Muscle layer of colon (tissue), 2 donors: ENCODE data around the gene NMBR.
"Not testable (repeated sequence)": the region's sequence is repeated elsewhere in the genome, so short reads cannot be mapped to it uniquely, and the experiment has no call there.

Experiments used
- H3K27ac ChIP-seq: one replicate; pipeline ENCODE4 v1.7.0; 2013; ENCODE audit warnings: low read depth, mild to moderate bottlenecking, low read length, moderate library complexity
- H3K27me3 ChIP-seq, 2 donors: one replicate each; pipeline ENCODE4 v1.7.0; 2013; ENCODE audit warnings: low read length in 2 of 2, mild to moderate bottlenecking in 2 of 2; ENCODE audit not compliant: insufficient read depth in 2 of 2, control insufficient read depth in 1 of 2
- H3K36me3 ChIP-seq: one replicate; pipeline ENCODE4 v1.7.0; 2013; ENCODE audit warnings: mild to moderate bottlenecking, low read length; ENCODE audit not compliant: insufficient read depth
- H3K4me1 ChIP-seq: one replicate; pipeline ENCODE4 v1.7.0; 2013; ENCODE audit warnings: mild to moderate bottlenecking, low read length; ENCODE audit not compliant: insufficient read depth
- H3K4me3 ChIP-seq, 2 donors: one replicate each; pipeline ENCODE4 v1.7.0; 2013; ENCODE audit warnings: low read length in 2 of 2, low read depth in 1 of 2, mild to moderate bottlenecking in 1 of 2, moderate library complexity in 1 of 2
- H3K9ac ChIP-seq: one replicate; pipeline ENCODE4 v1.7.0; 2013; ENCODE audit warnings: low read length
- H3K9me3 ChIP-seq: one replicate; pipeline ENCODE4 v1.7.0; 2013; ENCODE audit warnings: mild to moderate bottlenecking, low read length
- donor health status: abdominal sarcoma.
- donor health status: Adenocarcinoma of cecum.

Gene NMBR

GRCh38 chr6:142178129-142178528 lies 31.2 kb upstream of the NMBR start:
- Histone ChIP-seq H3K9ac (no peak overlapping the region), H3K9me3 (peaks cover 5% of the 10 kb centered on the region), H3K27ac (no peak overlapping the region), H3K4me3 (no peak overlapping the region), H3K36me3 (peaks cover 19% of the 10 kb centered on the region), H3K4me1 (no peaks in the 10 kb centered on the region), H3K27me3 (no peaks in the 10 kb centered on the region)

- no peaks in the 10 kb centered on the region for H3K27me3 ChIP-seq
- no peaks in the 10 kb centered on the region for H3K4me1 ChIP-seq
- H3K9me3 ChIP-seq = peaks cover 5% of the 10 kb centered on the region
- H3K4me3 ChIP-seq = no peak overlapping the region
- peaks cover 31% of the 10 kb centered on the region for H3K36me3 ChIP-seq
- H3K27ac ChIP-seq = no peak overlapping the region
- no peak overlapping the region for H3K9ac ChIP-seq
Measured at GRCh38 chr6:142174703-142175102, 27.8 kb upstream of the NMBR start.

- H3K4me3 ChIP-seq = no peak overlapping the region
- no peak overlapping the region for H3K9ac ChIP-seq
- H3K9me3 ChIP-seq = peaks cover 5% of the 10 kb centered on the region
- H3K4me1 ChIP-seq = no peaks in the 10 kb centered on the region
- peaks cover 31% of the 10 kb centered on the region for H3K36me3 ChIP-seq
- H3K27me3 ChIP-seq = no peaks in the 10 kb centered on the region
- no peak overlapping the region for H3K27ac ChIP-seq
Measured at GRCh38 chr6:142173980-142174379, 27.1 kb upstream of the NMBR start.

- Histone ChIP-seq H3K9me3 (peaks cover under 1% of the 10 kb centered on the region), H3K4me1 (no peaks in the 10 kb centered on the region), H3K4me3 (no peak overlapping the region), H3K9ac (no peak overlapping the region), H3K27me3 (no peaks in the 10 kb centered on the region), H3K27ac (no peak overlapping the region), H3K36me3 (peaks cover 35% of the 10 kb centered on the region)
Measured at GRCh38 chr6:142172758-142173157, 25.8 kb upstream of the NMBR start.

GRCh38 chr6:142171351-142171750 lies 24.4 kb upstream of the NMBR start:
- no peaks in the 10 kb centered on the region for H3K9me3 ChIP-seq
- no peaks in the 10 kb centered on the region for H3K4me1 ChIP-seq
- no peak overlapping the region for H3K27ac ChIP-seq
- no peaks in the 10 kb centered on the region for H3K27me3 ChIP-seq
- no peak overlapping the region for H3K4me3 ChIP-seq
- H3K9ac ChIP-seq = no peak overlapping the region
- H3K36me3 ChIP-seq = peaks cover 33% of the 10 kb centered on the region

- H3K9me3 ChIP-seq = no peaks in the 10 kb centered on the region
- no peak overlapping the region for H3K9ac ChIP-seq
- H3K4me3 ChIP-seq = no peak overlapping the region
- H3K27ac ChIP-seq = no peak overlapping the region
- H3K36me3 ChIP-seq = peaks cover 17% of the 10 kb centered on the region
- no peaks in the 10 kb centered on the region for H3K4me1 ChIP-seq
- no peaks in the 10 kb centered on the region for H3K27me3 ChIP-seq
Measured at GRCh38 chr6:142167486-142167885, 20.6 kb upstream of the NMBR start.

- H3K9ac ChIP-seq = no peak overlapping the region
- H3K27me3 ChIP-seq = no peaks in the 10 kb centered on the region
- no peaks in the 10 kb centered on the region for H3K9me3 ChIP-seq
- H3K36me3 ChIP-seq = peaks cover 17% of the 10 kb centered on the region
- no peak overlapping the region for H3K27ac ChIP-seq
- H3K4me1 ChIP-seq = no peaks in the 10 kb centered on the region
- H3K4me3 ChIP-seq = no peak overlapping the region
Measured at GRCh38 chr6:142167071-142167470, 20.1 kb upstream of the NMBR start.

- Histone ChIP-seq H3K4me3 (no peak overlapping the region), H3K36me3 (peaks cover 11% of the 10 kb centered on the region), H3K4me1 (no peaks in the 10 kb centered on the region), H3K27me3 (no peaks in the 10 kb centered on the region), H3K9me3 (no peaks in the 10 kb centered on the region), H3K27ac (no peak overlapping the region), H3K9ac (no peak overlapping the region)
Measured at GRCh38 chr6:142165227-142165626, 18.3 kb upstream of the NMBR start.

- Histone ChIP-seq H3K27me3 (no peaks in the 10 kb centered on the region), H3K36me3 (peaks cover 8% of the 10 kb centered on the region), H3K4me3 (no peak overlapping the region), H3K9ac (no peak overlapping the region), H3K9me3 (no peaks in the 10 kb centered on the region), H3K27ac (no peak overlapping the region), H3K4me1 (no peaks in the 10 kb centered on the region)
Measured at GRCh38 chr6:142162780-142163179, 15.9 kb upstream of the NMBR start.

- H3K9ac ChIP-seq, H3K27ac ChIP-seq, H3K4me3 ChIP-seq, H3K36me3 ChIP-seq, H3K27me3 ChIP-seq, H3K9me3 ChIP-seq: not testable (repeated sequence)
- peaks cover 10% of the 10 kb centered on the region for H3K4me1 ChIP-seq
Measured at GRCh38 chr6:142156758-142157068, 9.8 kb upstream of the NMBR start.

- H3K4me1 ChIP-seq = peaks cover 10% of the 10 kb centered on the region
- H3K4me3 ChIP-seq = peak overlapping the region in 1 of 2 donors; percentile 20
- no peak overlapping the region for H3K27ac ChIP-seq
- H3K36me3 ChIP-seq = no peaks in the 10 kb centered on the region
- no peak overlapping the region for H3K9ac ChIP-seq
- no peaks in the 10 kb centered on the region for H3K27me3 ChIP-seq
- no peaks in the 10 kb centered on the region for H3K9me3 ChIP-seq
Measured at GRCh38 chr6:142155895-142156757, 9.2 kb upstream of the NMBR start.

- H3K4me1 ChIP-seq = peaks cover 10% of the 10 kb centered on the region
- no peak overlapping the region for H3K4me3 ChIP-seq
- H3K36me3 ChIP-seq = no peaks in the 10 kb centered on the region
- H3K9me3 ChIP-seq = no peaks in the 10 kb centered on the region
- no peak overlapping the region for H3K27ac ChIP-seq
- no peaks in the 10 kb centered on the region for H3K27me3 ChIP-seq
- no peak overlapping the region for H3K9ac ChIP-seq
Measured at GRCh38 chr6:142155091-142155490, 8.2 kb upstream of the NMBR start.
